GM12892 (cell line): Measurements from ENCODE around the gene PHLDB3.

ENCODE experiments used
- POLR2A ChIP-seq: IDR thresholded peaks from 2 replicates; pipeline ENCODE4 v1.6.1; 2011; ENCODE audit warnings: low read depth, low read length, control low read depth
- POLR2AphosphoS5 ChIP-seq: IDR thresholded peaks from 2 replicates; pipeline ENCODE4 v1.6.1; 2011; ENCODE audit warnings: low read depth, low read length, control low read depth

DNA sequence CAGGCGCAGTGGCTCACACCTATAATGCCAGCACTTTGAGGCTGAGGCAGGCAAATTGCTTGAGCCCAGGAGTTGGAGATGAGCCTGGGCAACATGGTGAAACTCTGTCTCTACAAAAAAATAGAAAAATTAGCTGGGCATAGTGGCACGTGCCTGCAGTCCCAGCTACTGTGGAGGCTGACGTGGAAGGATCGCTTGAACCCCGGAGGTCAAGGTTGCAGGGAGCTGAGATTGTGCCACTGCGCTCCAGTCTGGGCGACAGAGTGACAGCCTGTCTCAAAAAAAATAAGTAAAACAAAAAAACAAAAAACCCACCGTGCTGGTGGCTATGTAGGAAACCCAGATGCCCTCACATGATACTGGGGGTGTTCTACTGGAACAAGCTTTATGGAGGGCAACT lies 16.4 kb downstream of the PHLDB3 start:
- no peak for TF ChIP-seq POLR2A
- TF ChIP-seq POLR2AphosphoS5 = no peak
